Smooth muscle cell (in vitro differentiated cells): ENCODE data around the gene THSD4. TPM values are rescaled to one million over a fixed set of nuclear protein-coding genes. Genes with fewer than 3 reads are reported as not detected.

ENCODE experiments used
- DNase-seq: peaks from one replicate; lab custom pipeline; 2025; ENCODE audit not compliant: unreplicated experiment; lab: John Stamatoyannopoulos, UW
- H2AFZ ChIP-seq: fragments of 200-600 bp; sonication (generic); 2 replicates; pipeline ENCODE4 v1.6.0; 2016; ENCODE audit warnings: antibody characterized with exemption, low read depth, mild to moderate bottlenecking
- H3F3A ChIP-seq: fragments of 200-600 bp; sonication (generic); 2 replicates; pipeline ENCODE4 v1.6.0; 2017; ENCODE audit warnings: antibody characterized with exemption, low read depth
- H3K27ac ChIP-seq: fragments of 200-600 bp; sonication (generic); 2 replicates; pipeline ENCODE4 v1.5.1; 2016; ENCODE audit warnings: low read depth, mild to moderate bottlenecking
- H3K27me3 ChIP-seq: fragments of 200-600 bp; sonication (generic); 2 replicates; pipeline ENCODE4 v1.6.1; 2016; ENCODE audit warnings: low read depth, mild to moderate bottlenecking
- H3K36me3 ChIP-seq: fragments of 200-600 bp; sonication (generic); 2 replicates; pipeline ENCODE4 v1.5.1; 2016; ENCODE audit warnings: low read depth
- H3K4me1 ChIP-seq: fragments of 200-600 bp; sonication (generic); 2 replicates; pipeline ENCODE4 v1.5.1; 2016; ENCODE audit warnings: low read depth
- H3K4me2 ChIP-seq: fragments of 200-600 bp; sonication (generic); 2 replicates; pipeline ENCODE4 v1.6.0; 2016; ENCODE audit warnings: mild to moderate bottlenecking
- H3K4me3 ChIP-seq: fragments of 200-600 bp; sonication (generic); 2 replicates; pipeline ENCODE4 v1.5.1; 2016; ENCODE audit warnings: mild to moderate bottlenecking
- H3K79me2 ChIP-seq: fragments of 200-600 bp; sonication (generic); 2 replicates; pipeline ENCODE4 v1.6.0; 2016; ENCODE audit warnings: low read depth, mild to moderate bottlenecking
- H3K9ac ChIP-seq: fragments of 200-600 bp; sonication (generic); 2 replicates; pipeline ENCODE4 v1.6.0; 2016; ENCODE audit warnings: low read depth
- H3K9me3 ChIP-seq: fragments of 200-600 bp; sonication (generic); replicated peaks from 2 replicates; pipeline ENCODE4 v1.5.1; 2016; ENCODE audit warnings: low read depth
- H4K20me1 ChIP-seq: fragments of 200-600 bp; sonication (generic); 2 replicates; pipeline ENCODE4 v1.6.0; 2016; ENCODE audit warnings: low read depth
- WGBS: methylation state at CpG from one replicate; pipeline ENCODE4 v1.1.7; 2016; ENCODE audit warnings: low lambda C conversion rate; 5-methylcytosine and 5-hydroxymethylcytosine counted together
- polyA plus RNA-seq: library from polyadenylated mRNA; unstranded; fragments of >200 nt; fragmentation: Nextera tagmentation; extraction: Ambion mirVana; gene quantifications from 2 replicates; pipeline ENCODE4 v1.2.1, GENCODE V29; 2016
- total RNA-seq: library from RNA; depleted of rRNA; stranded (reverse); fragments of >200 nt; gene quantifications from 2 replicates; pipeline ENCODE4 v1.2.3, GENCODE V29; 2014
- TF ChIP-seq, protein P1 (sequence below): fragments of 200-600 bp; sonication (generic); IDR thresholded peaks from 2 replicates; pipeline ENCODE4 v1.5.1; 2017; ENCODE audit warnings: borderline replicate concordance, mild to moderate bottlenecking, antibody characterized with exemption; ENCODE audit not compliant: insufficient read depth, poor library complexity, severe bottlenecking

Gene THSD4
- total and polyA plus RNA-seq, 2 experiments from 2014 or later = 2.5 to 4.1 TPM

GRCh38 chr15:71385026-71385425 lies 269.8 kb downstream of the THSD4 start:
- no peak overlapping the region for H3K4me3 ChIP-seq
- TF ChIP-seq, protein P1, sequence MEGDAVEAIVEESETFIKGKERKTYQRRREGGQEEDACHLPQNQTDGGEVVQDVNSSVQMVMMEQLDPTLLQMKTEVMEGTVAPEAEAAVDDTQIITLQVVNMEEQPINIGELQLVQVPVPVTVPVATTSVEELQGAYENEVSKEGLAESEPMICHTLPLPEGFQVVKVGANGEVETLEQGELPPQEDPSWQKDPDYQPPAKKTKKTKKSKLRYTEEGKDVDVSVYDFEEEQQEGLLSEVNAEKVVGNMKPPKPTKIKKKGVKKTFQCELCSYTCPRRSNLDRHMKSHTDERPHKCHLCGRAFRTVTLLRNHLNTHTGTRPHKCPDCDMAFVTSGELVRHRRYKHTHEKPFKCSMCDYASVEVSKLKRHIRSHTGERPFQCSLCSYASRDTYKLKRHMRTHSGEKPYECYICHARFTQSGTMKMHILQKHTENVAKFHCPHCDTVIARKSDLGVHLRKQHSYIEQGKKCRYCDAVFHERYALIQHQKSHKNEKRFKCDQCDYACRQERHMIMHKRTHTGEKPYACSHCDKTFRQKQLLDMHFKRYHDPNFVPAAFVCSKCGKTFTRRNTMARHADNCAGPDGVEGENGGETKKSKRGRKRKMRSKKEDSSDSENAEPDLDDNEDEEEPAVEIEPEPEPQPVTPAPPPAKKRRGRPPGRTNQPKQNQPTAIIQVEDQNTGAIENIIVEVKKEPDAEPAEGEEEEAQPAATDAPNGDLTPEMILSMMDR = no peak
- H3F3A ChIP-seq = no peaks in the 10 kb centered on the region
- H3K36me3 ChIP-seq = no peaks in the 10 kb centered on the region
- H3K4me2 ChIP-seq = no peak overlapping the region
- peaks cover 13% of the 10 kb centered on the region for H3K4me1 ChIP-seq
- DNase-seq = no peak
- no peak overlapping the region for H3K27ac ChIP-seq
- no peaks in the 10 kb centered on the region for H3K9me3 ChIP-seq
- H2AFZ ChIP-seq = no peak overlapping the region
- no peaks in the 10 kb centered on the region for H3K79me2 ChIP-seq
- H3K27me3 ChIP-seq = no peaks in the 10 kb centered on the region
- 90% methylated on average over 4 of the region's 4 CpGs for WGBS
- H4K20me1 ChIP-seq = no peaks in the 10 kb centered on the region
- H3K9ac ChIP-seq = no peak overlapping the region

DNA sequence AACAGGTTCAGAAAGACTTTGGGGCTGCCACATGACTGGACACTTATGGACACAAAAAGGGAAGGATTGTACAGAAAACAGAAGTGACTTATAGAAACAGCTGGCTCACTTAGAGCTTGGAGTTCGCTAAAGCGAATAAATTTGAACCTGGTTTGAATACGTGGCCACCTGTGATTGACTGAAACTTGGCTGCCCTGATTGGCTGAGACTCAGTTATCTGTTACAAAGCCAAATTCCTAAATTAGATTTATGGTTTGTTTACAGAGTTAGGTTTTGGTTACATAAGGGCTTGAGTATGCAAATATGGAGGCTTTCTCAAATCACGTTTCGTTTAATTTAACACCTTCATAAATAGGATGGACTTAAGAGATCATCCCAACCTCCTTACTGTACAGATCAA lies 270.2 kb downstream of the THSD4 start:
- Histone ChIP-seq H4K20me1 (no peaks in the 10 kb centered on the region), H3K36me3 (no peaks in the 10 kb centered on the region), H3F3A (no peaks in the 10 kb centered on the region), H3K4me3 (no peak overlapping the region), H3K27ac (no peak overlapping the region), H3K9ac (no peak overlapping the region), H3K9me3 (no peaks in the 10 kb centered on the region), H3K27me3 (no peaks in the 10 kb centered on the region), H3K4me1 (peaks cover 13% of the 10 kb centered on the region), H3K79me2 (no peaks in the 10 kb centered on the region), H3K4me2 (no peak overlapping the region), H2AFZ (no peak overlapping the region)
- WGBS = 83% methylated on average over 4 of the region's 5 CpGs
- DNase-seq = no peak
- TF ChIP-seq, protein P1 = no peak

DNA sequence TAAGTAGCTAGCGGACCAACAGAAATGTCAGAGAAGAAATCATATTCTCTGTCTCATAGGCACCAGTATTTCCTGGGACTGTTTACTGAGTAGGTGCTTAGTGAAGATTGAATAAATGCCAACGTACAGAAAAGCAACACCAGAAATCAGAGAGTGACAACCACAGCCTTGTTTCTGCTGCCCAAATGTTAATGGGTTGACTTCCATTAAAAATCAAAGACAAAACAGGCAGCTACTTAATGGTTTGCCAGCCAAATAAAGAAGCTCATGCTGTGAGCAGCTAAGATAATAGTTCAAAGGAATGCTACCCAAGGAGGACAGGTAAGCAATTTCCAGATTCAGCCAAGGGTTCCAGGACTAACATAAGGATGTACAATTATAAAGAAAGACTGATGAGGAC lies 270.7 kb downstream of the THSD4 start:
- Histone ChIP-seq H2AFZ (no peak overlapping the region), H3K27ac (no peak overlapping the region), H3K4me1 (peaks cover 13% of the 10 kb centered on the region), H3K9me3 (no peaks in the 10 kb centered on the region), H3K36me3 (no peaks in the 10 kb centered on the region), H3K79me2 (no peaks in the 10 kb centered on the region), H4K20me1 (no peaks in the 10 kb centered on the region), H3F3A (no peaks in the 10 kb centered on the region), H3K4me2 (no peak overlapping the region), H3K4me3 (no peak overlapping the region), H3K27me3 (no peaks in the 10 kb centered on the region), H3K9ac (no peak overlapping the region)
- DNase-seq = no peak
- TF ChIP-seq, protein P1 = no peak
- 69% methylated on average over 2 of the region's 2 CpGs for WGBS

DNA sequence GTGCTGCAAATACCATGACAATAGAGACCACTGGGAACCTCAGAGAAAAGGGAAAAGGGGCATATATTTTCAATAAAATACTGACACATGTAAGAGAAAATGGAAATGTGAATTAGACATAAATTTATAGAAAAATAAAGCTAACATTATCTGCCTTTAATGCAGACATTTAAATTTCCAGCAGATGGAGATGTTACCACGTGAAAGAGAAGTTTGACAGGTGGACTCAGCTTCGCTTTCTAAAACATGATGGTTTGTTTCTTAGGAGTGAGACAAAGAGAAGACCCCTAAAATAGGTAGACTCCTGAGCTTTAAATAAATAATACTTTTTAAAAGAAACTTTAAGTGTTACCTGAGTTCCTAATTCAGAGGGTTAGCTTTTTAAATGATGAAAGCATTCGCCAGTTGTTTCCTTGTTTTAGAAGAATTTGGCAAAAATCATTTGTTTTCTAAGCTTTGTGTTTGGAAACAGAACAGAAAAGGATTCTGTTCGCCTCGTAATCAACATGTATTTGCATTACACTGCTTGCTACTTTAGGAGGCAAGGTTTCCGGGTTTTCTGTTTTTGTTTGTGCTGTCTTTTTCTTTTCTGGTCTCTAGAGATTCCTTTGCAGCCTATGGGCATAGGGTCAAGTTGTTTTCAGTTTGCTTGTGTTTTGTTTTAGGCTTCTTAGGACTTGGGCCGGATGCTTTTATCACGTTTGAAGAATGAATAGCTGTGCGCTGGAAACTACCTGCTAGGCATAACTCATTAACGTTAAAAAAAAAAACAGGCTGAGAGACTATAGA lies 271.4 kb downstream of the THSD4 start:
- WGBS = 21% methylated on average over 10 of the region's 10 CpGs
- Histone ChIP-seq H4K20me1 (no peaks in the 10 kb centered on the region), H3K9ac (no peak overlapping the region)

More for the DNA sequence above, 271.4 kb downstream of the THSD4 start:
- Histone ChIP-seq H3K4me2 (peak overlapping the region; percentile 45), H3K4me3 (no peak overlapping the region), H3K79me2 (no peaks in the 10 kb centered on the region), H3K27ac (no peak overlapping the region), H3K36me3 (no peaks in the 10 kb centered on the region), H3K9me3 (no peaks in the 10 kb centered on the region), H3K27me3 (no peaks in the 10 kb centered on the region), H2AFZ (no peak overlapping the region), H3F3A (no peaks in the 10 kb centered on the region), H3K4me1 (peaks cover 13% of the 10 kb centered on the region)
- no peak for DNase-seq
- TF ChIP-seq, protein P1 = peak; percentile 50
